Mesenchymal stem cell (in vitro differentiated cells and primary cell): ENCODE measurements around the gene GAREM1.

Experiments used
- DNase-seq: peaks from one replicate; pipeline ENCODE4 v3.0.0-alpha.2; 2013
- H2AFZ ChIP-seq: one replicate; pipeline ENCODE4 v1.6.1; 2013; ENCODE audit warnings: low read depth, mild to moderate bottlenecking, control low read depth, inconsistent platforms, low read length, moderate library complexity
- H2AK5ac ChIP-seq: 2 replicates; pipeline ENCODE4 v1.6.1; 2013; ENCODE audit warnings: low read length, moderate library complexity, mild to moderate bottlenecking, inconsistent platforms; ENCODE audit not compliant: severe bottlenecking
- H2BK120ac ChIP-seq: one replicate; pipeline ENCODE4 v1.6.1; 2013; ENCODE audit warnings: low read depth, mild to moderate bottlenecking, inconsistent platforms, low read length, moderate library complexity
- H2BK12ac ChIP-seq, 2 experiments: one replicate each; pipeline ENCODE4 v1.6.1; 2013; ENCODE audit warnings: inconsistent platforms in 2 of 2, low read length in 2 of 2, mild to moderate bottlenecking in 2 of 2, moderate library complexity in 2 of 2, control low read depth in 1 of 2
- H2BK15ac ChIP-seq: one replicate; pipeline ENCODE4 v1.6.1; 2013; ENCODE audit warnings: mild to moderate bottlenecking, low read depth, inconsistent platforms; ENCODE audit not compliant: poor library complexity, severe bottlenecking
- H2BK5ac ChIP-seq: 2 replicates; pipeline ENCODE4 v1.6.1; 2013; ENCODE audit warnings: low read depth, mild to moderate bottlenecking, low read length, control low read depth, inconsistent platforms; ENCODE audit not compliant: poor library complexity, severe bottlenecking
- H3K14ac ChIP-seq, 2 experiments: one replicate each; pipeline ENCODE4 v1.6.1; 2013; ENCODE audit warnings: inconsistent platforms in 2 of 2, low read length in 2 of 2, control low read depth in 1 of 2, mild to moderate bottlenecking in 1 of 2, moderate library complexity in 1 of 2
- H3K18ac ChIP-seq, 2 experiments: one replicate each; pipeline ENCODE4 v1.6.1; 2013; ENCODE audit warnings: inconsistent platforms in 2 of 2, low read length in 2 of 2, control low read depth in 1 of 2, low read depth in 1 of 2, mild to moderate bottlenecking in 1 of 2
- H3K23ac ChIP-seq, 2 experiments: one replicate each; pipeline ENCODE4 v1.6.1; 2013; ENCODE audit warnings: inconsistent platforms in 2 of 2, low read length in 2 of 2, mild to moderate bottlenecking in 2 of 2, moderate library complexity in 2 of 2, control low read depth in 1 of 2
- H3K27ac ChIP-seq: 2 replicates; pipeline ENCODE4 v1.5.1; 2013; ENCODE audit warnings: mild to moderate bottlenecking, moderate library complexity, low read length, control low read depth, inconsistent platforms; ENCODE audit not compliant: poor library complexity, severe bottlenecking
- H3K27me3 ChIP-seq, 2 experiments: 2 replicates each; pipeline versions ENCODE4 v1.6.1 to v1.7.0; 2013; ENCODE audit warnings: low read length in 2 of 2, mild to moderate bottlenecking in 2 of 2, moderate library complexity in 2 of 2, control low read depth in 1 of 2, inconsistent platforms in 1 of 2; ENCODE audit not compliant: control insufficient read depth in 1 of 2, insufficient read depth in 1 of 2
- H3K36me3 ChIP-seq, 2 experiments: 2 replicates each; pipeline versions ENCODE4 v1.6.1 to v1.7.0; 2013; ENCODE audit warnings: low read length in 2 of 2, control low read depth in 1 of 2, inconsistent platforms in 1 of 2, low read depth in 1 of 2, mild to moderate bottlenecking in 1 of 2; ENCODE audit not compliant: insufficient read depth in 2 of 2, control insufficient read depth in 1 of 2
- H3K4ac ChIP-seq, 2 experiments: one replicate each; pipeline ENCODE4 v1.6.1; 2013; ENCODE audit warnings: inconsistent platforms in 2 of 2, low read length in 2 of 2, mild to moderate bottlenecking in 2 of 2, moderate library complexity in 2 of 2, control low read depth in 1 of 2, low read depth in 1 of 2
- H3K4me1 ChIP-seq: 2 replicates; pipeline ENCODE4 v1.6.1; 2013; ENCODE audit warnings: low read depth, low read length, control low read depth; ENCODE audit not compliant: control insufficient read depth, insufficient read depth
- H3K4me2 ChIP-seq: 2 replicates; pipeline ENCODE4 v1.6.1; 2013; ENCODE audit warnings: low read length, mild to moderate bottlenecking, inconsistent platforms; ENCODE audit not compliant: poor library complexity, severe bottlenecking
- H3K4me3 ChIP-seq, 2 experiments: 2 replicates each; pipeline versions ENCODE4 v1.5.1 to v1.7.0; 2013; ENCODE audit warnings: low read length in 2 of 2, mild to moderate bottlenecking in 2 of 2, control low read depth in 1 of 2, low read depth in 1 of 2; ENCODE audit not compliant: insufficient read depth in 1 of 2
- H3K79me1 ChIP-seq: replicated peaks from 2 replicates; pipeline ENCODE4 v1.6.1; 2013; ENCODE audit warnings: mild to moderate bottlenecking, control low read depth, low read length, inconsistent platforms; ENCODE audit not compliant: poor library complexity, severe bottlenecking
- H3K9ac ChIP-seq: 2 replicates; pipeline ENCODE4 v1.7.0; 2013; ENCODE audit warnings: mild to moderate bottlenecking, low read length, moderate library complexity
- H3K9me3 ChIP-seq: 2 replicates; pipeline ENCODE4 v1.7.0; 2013; ENCODE audit warnings: mild to moderate bottlenecking, low read length; ENCODE audit not compliant: control insufficient read depth
- H4K8ac ChIP-seq: one replicate; pipeline ENCODE4 v1.6.1; 2013; ENCODE audit warnings: inconsistent platforms, mild to moderate bottlenecking, low read length, moderate library complexity
- H4K91ac ChIP-seq: one replicate; pipeline ENCODE4 v1.6.1; 2013; ENCODE audit warnings: mild to moderate bottlenecking, low read length, inconsistent platforms
- WGBS: methylation state at CpG from one replicate; pipeline ENCODE4 v1.1.7; 2013; ENCODE audit warnings: mixed read lengths; 5-methylcytosine and 5-hydroxymethylcytosine counted together

The GAREM1 gene

DNA sequence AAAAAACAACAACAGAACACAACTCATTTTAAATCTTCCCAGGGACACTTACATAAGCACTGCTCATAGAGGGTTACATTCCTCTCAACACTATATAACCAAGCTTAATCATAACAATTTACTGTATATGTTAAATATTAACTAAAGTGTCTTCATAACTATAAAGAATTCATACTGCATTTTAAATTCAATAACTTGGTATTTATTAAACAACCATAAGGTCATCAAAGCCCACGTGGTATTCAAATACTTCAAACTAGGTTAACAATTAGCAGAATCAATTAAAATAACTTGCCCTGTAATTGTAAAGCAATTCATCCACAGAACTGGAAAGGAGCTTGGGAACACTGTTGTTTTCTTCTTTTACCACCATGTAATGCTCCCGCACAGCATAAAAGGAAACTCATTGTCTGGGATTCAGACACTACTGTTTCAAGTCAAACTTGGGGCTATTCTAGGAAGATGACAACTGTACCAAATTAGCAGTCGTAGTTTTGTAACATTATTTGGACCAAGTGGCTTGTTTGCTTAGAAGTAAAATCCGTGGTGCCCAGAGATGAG lies 10.4 kb downstream of the GAREM1 start:
- no peak overlapping the region for H2AFZ ChIP-seq
- no peak overlapping the region for H3K18ac ChIP-seq
- no peak overlapping the region for H2BK5ac ChIP-seq
- 91% methylated on average over 4 of the region's 4 CpGs for WGBS
- no peak overlapping the region for H3K14ac ChIP-seq
- H3K4me1 ChIP-seq: peaks cover 3% of the 10 kb centered on the region
- no peak overlapping the region for H3K4me3 ChIP-seq
- no peaks in the 10 kb centered on the region for H3K36me3 ChIP-seq
- no peak for DNase-seq
- peaks cover 12% of the 10 kb centered on the region for H3K79me1 ChIP-seq
- H4K8ac ChIP-seq: no peak overlapping the region
- H3K23ac ChIP-seq: no peak overlapping the region
- H2BK15ac ChIP-seq: no peak overlapping the region
- H4K91ac ChIP-seq: no peak overlapping the region
- no peak overlapping the region for H3K4me2 ChIP-seq
- H3K9me3 ChIP-seq: no peaks in the 10 kb centered on the region
- H2BK120ac ChIP-seq: no peak overlapping the region
- no peak overlapping the region for H2BK12ac ChIP-seq
- peak overlapping the region; percentile 48 for H3K27ac ChIP-seq
- H3K27me3 ChIP-seq: no peaks in the 10 kb centered on the region
- H2AK5ac ChIP-seq: no peak overlapping the region
- H3K9ac ChIP-seq: no peak overlapping the region
- no peak overlapping the region for H3K4ac ChIP-seq

DNA sequence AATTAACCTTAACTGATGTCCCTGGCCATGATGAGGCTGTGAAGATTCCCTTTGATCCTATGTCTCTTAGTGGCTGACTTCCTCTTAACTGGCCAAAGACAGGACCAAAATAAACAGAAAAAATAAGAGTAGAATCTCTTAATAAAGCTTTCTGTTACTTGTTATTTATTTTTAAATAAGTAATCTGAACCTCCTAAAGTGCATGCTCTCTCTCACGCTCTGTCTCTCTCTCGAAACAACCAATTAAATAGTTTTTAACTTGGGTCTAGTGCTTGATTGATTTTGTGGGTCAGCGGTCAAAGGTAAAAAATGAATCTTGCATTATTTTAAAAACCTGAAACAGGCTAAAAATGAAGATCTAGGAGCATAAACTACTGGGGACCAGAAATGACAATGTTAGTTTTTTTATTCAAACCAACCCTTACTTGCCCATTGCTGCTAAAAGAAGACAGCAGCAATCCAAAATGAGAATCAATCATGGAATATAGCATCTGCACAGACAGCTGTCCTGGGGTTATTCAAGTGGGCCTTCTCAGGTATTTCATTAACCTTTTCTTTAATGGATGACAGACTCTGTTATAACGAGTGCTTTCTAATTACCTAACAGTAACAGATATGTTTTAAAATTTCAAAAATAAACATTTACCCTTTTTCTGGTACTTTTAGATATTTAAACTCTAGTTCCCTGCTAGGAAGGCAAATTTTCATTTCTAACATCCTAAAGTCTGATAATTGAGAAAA lies 11.2 kb downstream of the GAREM1 start:
- no peak overlapping the region for H4K91ac ChIP-seq
- H2AFZ ChIP-seq: no peak overlapping the region
- H3K79me1 ChIP-seq: peaks cover 11% of the 10 kb centered on the region
- H3K9me3 ChIP-seq: no peaks in the 10 kb centered on the region
- H3K23ac ChIP-seq: no peak overlapping the region
- H2AK5ac ChIP-seq: no peak overlapping the region
- H3K36me3 ChIP-seq: no peaks in the 10 kb centered on the region
- no peak overlapping the region for H2BK15ac ChIP-seq
- H3K4me2 ChIP-seq: no peak overlapping the region
- no peak overlapping the region for H3K14ac ChIP-seq
- H3K4me1 ChIP-seq: peaks cover 3% of the 10 kb centered on the region
- H3K27ac ChIP-seq: peak overlapping the region; percentile 26
- no peak overlapping the region for H2BK120ac ChIP-seq
- no peak overlapping the region for H3K4ac ChIP-seq
- 100% methylated on average over 2 of the region's 4 CpGs for WGBS
- H2BK12ac ChIP-seq: no peak overlapping the region
- H3K18ac ChIP-seq: no peak overlapping the region
- H3K27me3 ChIP-seq: no peaks in the 10 kb centered on the region
- H3K9ac ChIP-seq: no peak overlapping the region
- no peak overlapping the region for H2BK5ac ChIP-seq
- no peak for DNase-seq
- H3K4me3 ChIP-seq: no peak overlapping the region
- H4K8ac ChIP-seq: no peak overlapping the region

DNA sequence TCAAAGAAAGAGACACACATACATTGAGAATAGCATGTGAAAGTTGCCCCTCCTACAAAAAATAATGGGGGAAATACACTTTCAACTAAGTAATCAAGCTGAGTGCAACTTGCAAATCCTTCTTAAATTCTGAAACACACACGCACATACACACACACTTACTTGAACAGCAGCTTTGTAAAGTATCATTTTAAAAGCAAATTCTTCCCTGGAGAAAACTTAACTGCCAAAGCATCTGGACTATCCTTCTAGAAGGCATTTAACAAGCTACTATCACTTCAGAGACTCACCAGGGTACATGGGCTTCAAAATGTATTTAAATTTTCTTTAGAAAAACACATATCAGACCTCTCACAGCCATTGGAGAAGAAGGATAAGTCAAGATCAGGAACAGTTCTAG lies 15.3 kb downstream of the GAREM1 start:
- H3K4me2 ChIP-seq: no peak overlapping the region
- H2BK120ac ChIP-seq: no peak overlapping the region
- no peak overlapping the region for H2BK15ac ChIP-seq
- peak overlapping the region; percentile 19 for H3K9ac ChIP-seq
- H3K36me3 ChIP-seq: no peaks in the 10 kb centered on the region
- H3K14ac ChIP-seq: no peak overlapping the region
- H3K18ac ChIP-seq: no peak overlapping the region
- H4K8ac ChIP-seq: no peak overlapping the region
- H2AK5ac ChIP-seq: no peak overlapping the region
- H3K9me3 ChIP-seq: no peaks in the 10 kb centered on the region
- H2AFZ ChIP-seq: no peak overlapping the region
- no peaks in the 10 kb centered on the region for H3K27me3 ChIP-seq
- H3K27ac ChIP-seq: no peak overlapping the region
- H3K4me1 ChIP-seq: no peaks in the 10 kb centered on the region
- no peak overlapping the region for H3K23ac ChIP-seq
- H2BK12ac ChIP-seq: no peak overlapping the region
- 78% methylated on average over 1 of the region's 1 CpG for WGBS
- peaks cover 8% of the 10 kb centered on the region for H3K79me1 ChIP-seq
- no peak for DNase-seq
- no peak overlapping the region for H4K91ac ChIP-seq
- no peak overlapping the region for H3K4ac ChIP-seq
- no peak overlapping the region for H3K4me3 ChIP-seq
- H2BK5ac ChIP-seq: no peak overlapping the region

DNA sequence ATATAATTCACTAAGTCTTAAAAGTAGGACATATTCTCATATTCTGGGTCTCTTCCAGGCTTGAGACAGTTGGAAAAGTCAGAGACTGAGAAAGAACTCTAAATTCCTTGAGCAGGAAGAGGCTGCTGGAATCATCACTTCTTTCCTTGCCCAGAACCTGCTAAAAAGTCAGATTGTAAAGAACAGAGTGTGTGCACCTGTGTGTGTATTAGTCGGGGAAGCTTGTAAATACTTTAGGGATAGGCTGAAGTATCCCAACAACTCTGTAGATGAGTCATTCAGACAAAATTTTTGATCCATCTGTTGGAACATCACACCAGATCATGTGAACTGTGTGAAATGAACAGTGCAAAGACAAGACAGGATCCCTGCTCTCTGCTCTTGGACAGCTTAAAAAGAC lies 16.1 kb downstream of the GAREM1 start:
- Histone ChIP-seq H4K91ac (no peak overlapping the region), H3K4me3 (no peak overlapping the region), H2BK12ac (no peak overlapping the region), H2AFZ (no peak overlapping the region), H3K9ac (peak overlapping the region; percentile 19), H3K27ac (no peak overlapping the region), H3K36me3 (no peaks in the 10 kb centered on the region), H3K18ac (no peak overlapping the region), H3K23ac (no peak overlapping the region), H4K8ac (no peak overlapping the region), H3K4me1 (no peaks in the 10 kb centered on the region), H2BK120ac (no peak overlapping the region), H2AK5ac (no peak overlapping the region), H2BK5ac (no peak overlapping the region), H3K79me1 (peaks cover 8% of the 10 kb centered on the region), H3K14ac (no peak overlapping the region), H2BK15ac (no peak overlapping the region), H3K27me3 (no peaks in the 10 kb centered on the region), H3K4me2 (no peak overlapping the region), H3K9me3 (no peaks in the 10 kb centered on the region), H3K4ac (no peak overlapping the region)
- 25% methylated on average over 1 of the region's 1 CpG for WGBS
- peak; percentile 17 for DNase-seq
